Measurements from ENCODE around the gene CCDC195. TPM values are rescaled to one million over a fixed set of nuclear protein-coding genes. Genes with fewer than 3 reads are reported as not detected.

CCDC195 gene
- not detected for total RNA-seq

- no peak for DNase-seq
Measured at GRCh38 chr2:224716201-224716600, at the start of gene CCDC195. Gene CCDC195, minus strand, starts transcription at chr2:224716365. Its CDS starts 0 bp downstream, at chr2:224716365.

GRCh38 chr2:224764565-224765236, 48.5 kb upstream of the CCDC195 start:
- DNase-seq: no peak

GRCh38 chr2:224757934-224758548, 41.9 kb upstream of the CCDC195 start:
- DNase-seq: no peak

GRCh38 chr2:224753743-224754540, 37.8 kb upstream of the CCDC195 start:
- peak; percentile 71 for DNase-seq

- no peak for DNase-seq
Measured at GRCh38 chr2:224751996-224752698, 36.0 kb upstream of the CCDC195 start.

- no peak for DNase-seq
Measured at GRCh38 chr2:224749136-224749535, 33.0 kb upstream of the CCDC195 start.

- no peak for DNase-seq
Measured at GRCh38 chr2:224747765-224748164, 31.6 kb upstream of the CCDC195 start.

- no peak for DNase-seq
Measured at GRCh38 chr2:224736227-224736626, 20.1 kb upstream of the CCDC195 start.

GRCh38 chr2:224734949-224735348, 18.8 kb upstream of the CCDC195 start:
- no peak for DNase-seq

- no peak for DNase-seq
Measured at GRCh38 chr2:224731665-224732064, 15.5 kb upstream of the CCDC195 start.

GRCh38 chr2:224729435-224729834, 13.3 kb upstream of the CCDC195 start:
- no peak for DNase-seq

GRCh38 chr2:224724331-224724730, 8.2 kb upstream of the CCDC195 start:
- DNase-seq: no peak

GRCh38 chr2:224723586-224724217, 7.5 kb upstream of the CCDC195 start:
- DNase-seq: peak; percentile 11

- no peak for DNase-seq
Measured at GRCh38 chr2:224722770-224723169, 6.6 kb upstream of the CCDC195 start.

GRCh38 chr2:224722250-224722649, 6.1 kb upstream of the CCDC195 start:
- DNase-seq: no peak

GRCh38 chr2:224716921-224717320, 756 bp upstream of the CCDC195 start:
- no peak for DNase-seq

GRCh38 chr2:224711859-224712665, 4.1 kb downstream of the CCDC195 start:
- peak; percentile 23 for DNase-seq

GRCh38 chr2:224711381-224711780, 4.8 kb downstream of the CCDC195 start:
- no peak for DNase-seq

GRCh38 chr2:224709301-224709700, 6.9 kb downstream of the CCDC195 start:
- no peak for DNase-seq

- DNase-seq: no peak
Measured at GRCh38 chr2:224694502-224694901, 21.7 kb downstream of the CCDC195 start.

- DNase-seq: no peak
Measured at GRCh38 chr2:224691563-224691962, 24.6 kb downstream of the CCDC195 start.
